ENCODE data around the gene PPP2CA. TPM values are rescaled to one million over a fixed set of nuclear protein-coding genes. Genes with fewer than 3 reads are reported as not detected.

Gene PPP2CA
- total and polyA plus RNA-seq, 10 of the 15 experiments (the other 5 are each of a cell fraction or from before 2014, with no cell fraction given) = 18.6 to 385 (median 134) TPM

DNA sequence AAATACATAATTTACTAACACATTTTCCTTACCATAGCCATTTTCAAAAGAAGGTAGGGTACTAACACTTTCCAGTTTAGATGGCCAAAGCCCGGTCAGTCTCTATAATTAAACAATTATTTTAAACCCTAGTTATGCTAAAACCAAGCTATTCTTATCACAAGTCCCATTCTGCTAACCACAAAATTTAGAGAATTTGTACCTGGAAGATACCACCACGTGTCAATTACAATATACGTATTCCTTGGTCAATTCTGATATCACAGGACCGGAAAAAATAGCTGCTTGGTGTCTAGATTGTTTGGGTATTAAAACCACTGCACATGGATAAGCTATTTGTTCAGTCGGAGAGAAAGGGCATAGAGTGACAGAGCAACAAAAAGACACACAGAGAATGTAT is 30.2 kb downstream of the PPP2CA start:
- Histone ChIP-seq H3K27ac (ENCODE audit: control insufficient read depth, insufficient read depth) (no peak overlapping the region), H3K4me1 (ENCODE audit: control insufficient read depth, insufficient read depth, low read length) (no peaks in the 10 kb centered on the region), H3K79me2 (ENCODE audit: control insufficient read depth, insufficient read depth, low read length) (no peaks in the 10 kb centered on the region), H2AFZ (ENCODE audit: control insufficient read depth, low read depth, low read length) (no peak overlapping the region), H3K9ac (ENCODE audit: control insufficient read depth, insufficient read depth, low read length) (no peak overlapping the region), H3K9me3 (replicated peaks; ENCODE audit: control insufficient read depth, insufficient read depth, low read length) (no peaks in the 10 kb centered on the region), H3K4me2 (ENCODE audit: control insufficient read depth, insufficient read depth) (no peak overlapping the region), H3K27me3 (replicated peaks in 1 of 2; ENCODE audit: control insufficient read depth in 2 of 2, insufficient read depth in 2 of 2, low read length in 1 of 2) (no peaks in the 10 kb centered on the region), H3K36me3 (ENCODE audit: control insufficient read depth in 2 of 2, insufficient read depth in 2 of 2, low read length in 1 of 2) (peaks cover 3 to 14% of the 10 kb centered on the region in 2 experiments), H4K20me1 (ENCODE audit: control insufficient read depth, insufficient read depth) (peaks cover 3% of the 10 kb centered on the region; the same call in 1 of the 2 replicates), H3K4me3 (no peak overlapping the region)
- FAIRE-seq (no peak), DNase-seq (ENCODE audit: low read depth, low spot score) (no peak), ATAC-seq (no peak)
- 79% methylated on average over 5 of the region's 5 CpGs for WGBS (ENCODE audit: insufficient coverage, insufficient replicate concordance, low lambda C conversion rate, missing lambda C conversion rate)
- POLR2A ChIA-PET = interaction anchor here (0.5 to 1.3 kb wide), 2 partner anchors 111 to 388 kb away, joined by 3 read pairs; no protein-coding TSS in a partner anchor
- intact Hi-C loops (cut with micrococcal nuclease; ENCODE audit: unreplicated experiment) = no loop called here
- no TSS peak for BruUV-seq (replicated peaks)
- CTCF ChIA-PET = interaction anchor here (1.1 to 2.9 kb wide), 5 partner anchors 9 to 392 kb away, joined by 4 to 12 read pairs (median 4); no protein-coding TSS in a partner anchor
- RAD21 ChIA-PET (ENCODE audit: unreplicated experiment) = no interaction called here
- in situ Hi-C loops (cut with MboI) = no loop called here
- SMC1A ChIA-PET (ENCODE audit: uncharacterized antibody, unreplicated experiment) = interaction anchor here (1.2 to 1.5 kb wide), 3 partner anchors 8 to 94 kb away, joined by 3 to 5 read pairs (median 4); no protein-coding TSS in a partner anchor
- TF ChIP-seq, protein P1, sequence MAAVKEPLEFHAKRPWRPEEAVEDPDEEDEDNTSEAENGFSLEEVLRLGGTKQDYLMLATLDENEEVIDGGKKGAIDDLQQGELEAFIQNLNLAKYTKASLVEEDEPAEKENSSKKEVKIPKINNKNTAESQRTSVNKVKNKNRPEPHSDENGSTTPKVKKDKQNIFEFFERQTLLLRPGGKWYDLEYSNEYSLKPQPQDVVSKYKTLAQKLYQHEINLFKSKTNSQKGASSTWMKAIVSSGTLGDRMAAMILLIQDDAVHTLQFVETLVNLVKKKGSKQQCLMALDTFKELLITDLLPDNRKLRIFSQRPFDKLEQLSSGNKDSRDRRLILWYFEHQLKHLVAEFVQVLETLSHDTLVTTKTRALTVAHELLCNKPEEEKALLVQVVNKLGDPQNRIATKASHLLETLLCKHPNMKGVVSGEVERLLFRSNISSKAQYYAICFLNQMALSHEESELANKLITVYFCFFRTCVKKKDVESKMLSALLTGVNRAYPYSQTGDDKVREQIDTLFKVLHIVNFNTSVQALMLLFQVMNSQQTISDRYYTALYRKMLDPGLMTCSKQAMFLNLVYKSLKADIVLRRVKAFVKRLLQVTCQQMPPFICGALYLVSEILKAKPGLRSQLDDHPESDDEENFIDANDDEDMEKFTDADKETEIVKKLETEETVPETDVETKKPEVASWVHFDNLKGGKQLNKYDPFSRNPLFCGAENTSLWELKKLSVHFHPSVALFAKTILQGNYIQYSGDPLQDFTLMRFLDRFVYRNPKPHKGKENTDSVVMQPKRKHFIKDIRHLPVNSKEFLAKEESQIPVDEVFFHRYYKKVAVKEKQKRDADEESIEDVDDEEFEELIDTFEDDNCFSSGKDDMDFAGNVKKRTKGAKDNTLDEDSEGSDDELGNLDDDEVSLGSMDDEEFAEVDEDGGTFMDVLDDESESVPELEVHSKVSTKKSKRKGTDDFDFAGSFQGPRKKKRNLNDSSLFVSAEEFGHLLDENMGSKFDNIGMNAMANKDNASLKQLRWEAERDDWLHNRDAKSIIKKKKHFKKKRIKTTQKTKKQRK (IDR thresholded peaks at IDR 0.05; ENCODE audit: low read depth, low read length) = no peak
- TF ChIP-seq CHD4 (IDR thresholded peaks at IDR 0.05) (no peak), ASH2L (IDR thresholded peaks at IDR 0.05; ENCODE audit: borderline replicate concordance, low read depth) (no peak), YBX1 (IDR thresholded peaks at IDR 0.05) (no peak), KAT2A (conservative IDR thresholded peaks at IDR 0.05; ENCODE audit: control insufficient read depth, low read depth, low read length) (no peak), HDGF (IDR thresholded peaks at IDR 0.05) (no peak), SMAD1 (IDR thresholded peaks at IDR 0.05; ENCODE audit: low read depth, partially characterized antibody) (no peak), TCF12 (IDR thresholded peaks at IDR 0.05; ENCODE audit: low read depth, low read length) (no peak), MEF2A (IDR thresholded peaks at IDR 0.05; ENCODE audit: insufficient read depth, low read depth, low read length) (no peak), CREB1 (IDR thresholded peaks at IDR 0.05; ENCODE audit: low read depth) (no peak), NFYA (IDR thresholded peaks at IDR 0.05; ENCODE audit: borderline replicate concordance, low read depth, low read length) (no peak), POLR2AphosphoS5 (IDR thresholded peaks at IDR 0.05; ENCODE audit: low read length) (no peak), IKZF2 (IDR thresholded peaks at IDR 0.05) (no peak), RUNX3 (IDR thresholded peaks at IDR 0.05; ENCODE audit: low read length) (no peak), ZBED1 (IDR thresholded peaks at IDR 0.05; ENCODE audit: borderline replicate concordance) (no peak), ZNF217 (IDR thresholded peaks at IDR 0.05) (no peak)
- TF ChIP-seq, protein P2, sequence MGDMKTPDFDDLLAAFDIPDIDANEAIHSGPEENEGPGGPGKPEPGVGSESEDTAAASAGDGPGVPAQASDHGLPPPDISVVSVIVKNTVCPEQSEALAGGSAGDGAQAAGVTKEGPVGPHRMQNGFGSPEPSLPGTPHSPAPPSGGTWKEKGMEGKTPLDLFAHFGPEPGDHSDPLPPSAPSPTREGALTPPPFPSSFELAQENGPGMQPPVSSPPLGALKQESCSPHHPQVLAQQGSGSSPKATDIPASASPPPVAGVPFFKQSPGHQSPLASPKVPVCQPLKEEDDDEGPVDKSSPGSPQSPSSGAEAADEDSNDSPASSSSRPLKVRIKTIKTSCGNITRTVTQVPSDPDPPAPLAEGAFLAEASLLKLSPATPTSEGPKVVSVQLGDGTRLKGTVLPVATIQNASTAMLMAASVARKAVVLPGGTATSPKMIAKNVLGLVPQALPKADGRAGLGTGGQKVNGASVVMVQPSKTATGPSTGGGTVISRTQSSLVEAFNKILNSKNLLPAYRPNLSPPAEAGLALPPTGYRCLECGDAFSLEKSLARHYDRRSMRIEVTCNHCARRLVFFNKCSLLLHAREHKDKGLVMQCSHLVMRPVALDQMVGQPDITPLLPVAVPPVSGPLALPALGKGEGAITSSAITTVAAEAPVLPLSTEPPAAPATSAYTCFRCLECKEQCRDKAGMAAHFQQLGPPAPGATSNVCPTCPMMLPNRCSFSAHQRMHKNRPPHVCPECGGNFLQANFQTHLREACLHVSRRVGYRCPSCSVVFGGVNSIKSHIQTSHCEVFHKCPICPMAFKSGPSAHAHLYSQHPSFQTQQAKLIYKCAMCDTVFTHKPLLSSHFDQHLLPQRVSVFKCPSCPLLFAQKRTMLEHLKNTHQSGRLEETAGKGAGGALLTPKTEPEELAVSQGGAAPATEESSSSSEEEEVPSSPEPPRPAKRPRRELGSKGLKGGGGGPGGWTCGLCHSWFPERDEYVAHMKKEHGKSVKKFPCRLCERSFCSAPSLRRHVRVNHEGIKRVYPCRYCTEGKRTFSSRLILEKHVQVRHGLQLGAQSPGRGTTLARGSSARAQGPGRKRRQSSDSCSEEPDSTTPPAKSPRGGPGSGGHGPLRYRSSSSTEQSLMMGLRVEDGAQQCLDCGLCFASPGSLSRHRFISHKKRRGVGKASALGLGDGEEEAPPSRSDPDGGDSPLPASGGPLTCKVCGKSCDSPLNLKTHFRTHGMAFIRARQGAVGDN (IDR thresholded peaks at IDR 0.05) = no peak
- TF ChIP-seq, protein P3, sequence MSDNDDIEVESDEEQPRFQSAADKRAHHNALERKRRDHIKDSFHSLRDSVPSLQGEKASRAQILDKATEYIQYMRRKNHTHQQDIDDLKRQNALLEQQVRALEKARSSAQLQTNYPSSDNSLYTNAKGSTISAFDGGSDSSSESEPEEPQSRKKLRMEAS (IDR thresholded peaks at IDR 0.05; ENCODE audit: low read depth, low read length) = no peak

Measured in GM12878 (cell line).